Activated CD8-positive, alpha-beta memory T cell treated with anti-CD3 and anti-CD28 coated beads, Interleukin-2, amount 10 ng/mL, durations not matched to agents 7 days and 5 days (primary cell): ENCODE results near the gene PTPN22. TPM values are rescaled to one million over a fixed set of nuclear protein-coding genes. Genes with fewer than 3 reads are reported as not detected.
A peak's percentile ranks its signal among the peaks of the same experiment; 100 is the strongest.

ENCODE experiments used
- ATAC-seq: fragments of 150-1000 bp; cut with Tn5 transposase; one replicate; pipeline ENCODE4 v1.10.0; 2021; ENCODE audit warnings: moderate library complexity
- CTCF ChIA-PET: fragments of 350-600 bp; sonication (Branson Sonifier 250); formaldehyde crosslinking; loops from one replicate; lab custom pipeline; 2021; ENCODE audit warnings: antibody characterized with exemption; lab: Charles Lee
- DNase-seq: peaks from one replicate; pipeline ENCODE4 v3.0.0-alpha.2; 2020
- H3K27ac Mint-ChIP-seq: one replicate; pipeline ENCODE4 v1.8.0; 2021; ENCODE audit warnings: mild to moderate bottlenecking, mixed read lengths
- H3K27me3 Mint-ChIP-seq: one replicate; pipeline ENCODE4 v1.8.0; 2021; ENCODE audit warnings: mixed read lengths
- H3K36me3 Mint-ChIP-seq: one replicate; pipeline ENCODE4 v1.8.0; 2021; ENCODE audit warnings: mild to moderate bottlenecking, mixed read lengths
- H3K4me1 Mint-ChIP-seq: one replicate; pipeline ENCODE4 v1.8.0; 2021; ENCODE audit warnings: mixed read lengths
- H3K4me3 Mint-ChIP-seq: one replicate; pipeline ENCODE4 v1.8.0; 2021; ENCODE audit warnings: mild to moderate bottlenecking, moderate library complexity, mixed read lengths
- H3K9me3 Mint-ChIP-seq: one replicate; pipeline ENCODE4 v1.8.0; 2022; ENCODE audit warnings: low read depth, mixed read lengths
- total RNA-seq, 2 experiments: library from RNA; stranded (reverse); gene quantifications; one replicate each; pipeline ENCODE4 v1.2.3, GENCODE V29; 2021

The PTPN22 gene
- total RNA-seq, 2 experiments from 2014 or later: 112 to 133 TPM

DNA sequence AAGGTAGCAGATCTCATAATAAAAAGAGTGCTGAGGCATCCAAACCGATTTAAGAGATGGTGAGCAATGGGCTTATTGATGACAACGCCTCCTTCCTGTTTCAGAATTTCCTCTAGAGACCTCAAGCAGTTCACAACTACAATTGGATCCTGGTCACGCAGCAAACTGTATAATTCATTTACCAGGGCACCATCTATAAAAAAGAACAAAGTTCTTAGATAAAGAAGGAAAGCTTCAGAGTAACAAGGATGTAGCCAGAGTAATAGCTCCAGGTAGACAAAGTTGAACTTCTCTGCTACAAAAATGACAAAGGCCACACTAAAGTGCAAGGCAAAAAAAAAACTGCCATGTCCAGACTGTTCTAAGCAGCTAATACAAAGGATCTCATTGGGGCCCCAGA is 29.7 kb upstream of the PTPN22 start:
- H3K4me3 Mint-ChIP-seq: peak overlapping the region; percentile 25
- DNase-seq (no peak), ATAC-seq (no peak)
- no peaks in the 10 kb centered on the region for H3K9me3 Mint-ChIP-seq
- H3K27me3 Mint-ChIP-seq: no peaks in the 10 kb centered on the region
- CTCF ChIA-PET: interaction anchor here (1.1 to 6.2 kb wide), 3 partner anchors 31 to 66 kb away, joined by 3 to 50 read pairs (median 12); no protein-coding TSS in a partner anchor
- H3K27ac Mint-ChIP-seq: peak overlapping the region; percentile 84
- peaks cover 64% of the 10 kb centered on the region for H3K36me3 Mint-ChIP-seq
- H3K4me1 Mint-ChIP-seq: peaks cover 59% of the 10 kb centered on the region

DNA sequence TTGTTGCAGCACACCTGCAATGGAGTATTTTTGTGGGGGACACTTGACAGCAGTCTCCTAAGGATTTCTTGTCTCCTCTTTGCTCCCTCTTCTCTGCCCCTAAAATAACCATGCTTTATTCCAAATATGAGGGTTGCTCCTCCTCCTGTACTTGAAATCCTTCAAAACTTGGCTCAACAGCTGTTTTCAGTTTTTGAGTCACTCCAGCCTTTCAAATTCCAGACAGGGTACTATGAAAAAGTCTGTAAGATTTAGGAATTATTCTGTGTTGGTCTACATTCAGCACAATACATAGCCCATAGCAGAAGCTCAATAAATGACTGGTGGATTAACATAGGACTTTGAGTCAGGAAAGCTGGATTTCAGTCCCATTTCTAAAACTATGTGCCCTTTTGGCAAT is 27.6 kb upstream of the PTPN22 start:
- H3K27me3 Mint-ChIP-seq: no peaks in the 10 kb centered on the region
- no peaks in the 10 kb centered on the region for H3K9me3 Mint-ChIP-seq
- no peak overlapping the region for H3K4me3 Mint-ChIP-seq
- no peak for ATAC-seq
- H3K36me3 Mint-ChIP-seq: peaks cover 79% of the 10 kb centered on the region
- no peak overlapping the region for H3K27ac Mint-ChIP-seq
- DNase-seq: no peak
- peaks cover 55% of the 10 kb centered on the region for H3K4me1 Mint-ChIP-seq
- CTCF ChIA-PET: interaction anchor here (1.0 kb wide), 2 partner anchors 29 to 40 kb away, joined by 3 read pairs; no protein-coding TSS in a partner anchor

DNA sequence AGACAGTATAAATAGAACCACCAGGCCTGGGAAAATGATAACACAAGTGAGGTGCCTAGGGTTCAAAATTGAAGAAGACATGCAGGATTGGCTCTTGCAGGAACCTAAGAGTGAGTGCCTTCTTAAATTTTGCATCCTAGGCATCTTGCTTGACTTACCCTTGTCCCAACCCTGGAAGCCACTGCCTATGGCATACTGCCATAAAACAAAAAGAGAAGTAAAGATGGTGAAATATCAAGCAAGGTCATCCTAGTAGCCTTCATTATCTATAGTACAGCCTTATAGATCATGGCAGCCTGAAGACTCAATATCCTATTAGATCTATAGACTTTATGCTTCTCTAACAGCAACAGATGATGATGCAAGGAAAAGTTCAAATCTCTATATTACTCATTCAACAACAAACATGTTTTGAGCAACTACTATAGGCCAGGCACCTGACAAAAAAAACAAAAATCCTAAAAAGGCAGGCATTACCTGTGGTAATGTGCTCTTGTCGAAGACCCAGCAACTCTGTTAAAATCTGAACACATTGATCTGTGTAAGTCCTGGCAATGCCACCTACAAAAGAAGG is 26.8 kb upstream of the PTPN22 start:
- H3K36me3 Mint-ChIP-seq: peaks cover 80% of the 10 kb centered on the region
- peaks cover 53% of the 10 kb centered on the region for H3K4me1 Mint-ChIP-seq
- H3K4me3 Mint-ChIP-seq: no peak overlapping the region
- peak overlapping the region; percentile 21 for H3K27ac Mint-ChIP-seq
- CTCF ChIA-PET: interaction anchor here (1.0 kb wide), 2 partner anchors 28 to 39 kb away, joined by 3 read pairs; no protein-coding TSS in a partner anchor
- no peaks in the 10 kb centered on the region for H3K9me3 Mint-ChIP-seq
- DNase-seq (no peak), ATAC-seq (no peak)
- no peaks in the 10 kb centered on the region for H3K27me3 Mint-ChIP-seq

- Mint-ChIP-seq H3K4me3 (no peak overlapping the region), H3K27me3 (no peaks in the 10 kb centered on the region), H3K4me1 (peaks cover 29% of the 10 kb centered on the region), H3K9me3 (no peaks in the 10 kb centered on the region), H3K36me3 (peaks cover 66% of the 10 kb centered on the region), H3K27ac (no peak overlapping the region)
- ATAC-seq (no peak), DNase-seq (no peak)
- CTCF ChIA-PET: interaction anchor here (2.1 to 2.6 kb wide), 2 partner anchors 14 to 27 kb away, joined by 6 to 9 read pairs; no protein-coding TSS in a partner anchor
Measured at GRCh38 chr1:113895961-113896360, 24.4 kb upstream of the PTPN22 start.

GRCh38 chr1:113895098-113895497 is 23.6 kb upstream of the PTPN22 start:
- Mint-ChIP-seq H3K36me3 (peaks cover 62% of the 10 kb centered on the region), H3K27me3 (no peaks in the 10 kb centered on the region)
- DNase-seq: no peak

GRCh38 chr1:113893267-113893666 is 21.8 kb upstream of the PTPN22 start:
- Mint-ChIP-seq H3K4me3 (no peak overlapping the region), H3K9me3 (no peaks in the 10 kb centered on the region), H3K36me3 (peaks cover 45% of the 10 kb centered on the region), H3K27ac (no peak overlapping the region), H3K4me1 (peaks cover 7% of the 10 kb centered on the region), H3K27me3 (no peaks in the 10 kb centered on the region)
- DNase-seq (no peak), ATAC-seq (no peak)
- CTCF ChIA-PET: interaction anchor here (1.6 to 1.9 kb wide), 2 partner anchors 11 to 58 kb away, joined by 5 to 7 read pairs; no protein-coding TSS in a partner anchor

More at GRCh38 chr1:113895098-113895497, 23.6 kb upstream of the PTPN22 start:
- CTCF ChIA-PET: interaction anchor here (2.6 kb wide), 1 partner anchor 13 kb away, joined by 9 read pairs; no protein-coding TSS in a partner anchor
- Mint-ChIP-seq H3K4me1 (peaks cover 21% of the 10 kb centered on the region), H3K9me3 (no peaks in the 10 kb centered on the region), H3K27ac (no peak overlapping the region), H3K4me3 (no peak overlapping the region)
- ATAC-seq: no peak

GRCh38 chr1:113891631-113892220 is 20.2 kb upstream of the PTPN22 start:
- Mint-ChIP-seq H3K36me3 (peaks cover 32% of the 10 kb centered on the region), H3K4me1 (peaks cover 6% of the 10 kb centered on the region), H3K27ac (no peak overlapping the region), H3K27me3 (no peaks in the 10 kb centered on the region), H3K4me3 (no peak overlapping the region), H3K9me3 (no peaks in the 10 kb centered on the region)
- CTCF ChIA-PET: interaction anchor here (0.7 to 0.9 kb wide), 2 partner anchors 22 to 385 kb away, joined by 3 read pairs; no protein-coding TSS in a partner anchor
- ATAC-seq (no peak), DNase-seq (no peak)

- CTCF ChIA-PET: interaction anchor here (0.9 kb wide), 1 partner anchor 21 kb away, joined by 3 read pairs; no protein-coding TSS in a partner anchor
- Mint-ChIP-seq H3K27me3 (no peaks in the 10 kb centered on the region), H3K4me3 (no peak overlapping the region), H3K4me1 (peaks cover 6% of the 10 kb centered on the region), H3K27ac (no peak overlapping the region), H3K36me3 (peaks cover 23% of the 10 kb centered on the region), H3K9me3 (no peaks in the 10 kb centered on the region)
- no peak for ATAC-seq
- no peak for DNase-seq
Measured at GRCh38 chr1:113890816-113891215, 19.3 kb upstream of the PTPN22 start.

DNA sequence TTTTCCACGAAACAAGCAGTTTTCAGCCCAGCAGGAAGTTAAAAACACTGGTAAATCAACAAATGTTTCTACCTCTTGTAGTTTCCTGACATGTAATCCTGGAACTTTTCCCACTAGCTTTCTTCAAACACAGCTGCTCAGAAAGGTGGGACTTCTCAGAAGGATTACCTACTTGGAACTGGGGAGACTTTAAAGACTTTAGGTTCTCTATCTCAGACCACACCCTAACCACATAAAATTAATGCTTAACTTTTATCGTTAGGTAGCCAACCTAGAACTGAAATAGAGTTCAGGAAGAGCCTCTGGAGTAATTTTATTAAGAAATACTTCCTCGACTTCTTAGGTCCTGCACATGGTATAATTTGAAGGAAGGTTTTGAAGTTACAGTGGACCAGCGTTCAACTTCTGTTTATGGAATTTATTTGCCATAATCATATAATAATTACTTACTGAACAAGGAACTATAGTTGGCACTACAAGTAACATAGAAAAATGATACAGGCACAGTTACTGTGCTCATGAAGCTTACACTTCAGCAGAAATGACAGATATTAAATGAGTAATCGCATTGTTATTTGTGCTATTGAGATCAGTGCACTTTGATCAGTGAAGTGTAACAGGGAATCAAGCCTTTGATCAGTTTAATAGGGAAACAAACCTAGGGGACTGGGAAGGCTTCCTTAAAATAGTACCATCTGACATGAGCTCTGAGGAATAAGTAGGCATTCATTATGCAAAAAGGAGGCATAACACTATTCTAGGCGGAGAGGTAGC is 16.1 kb upstream of the PTPN22 start, which contains the start of gene BCL2L15:
Gene BCL2L15, minus strand, starts transcription at position 180 of the 774 bp plus-strand sequence. CDS start 206 bp downstream, outside the sequence.
- DNase-seq: no peak
- H3K27me3 Mint-ChIP-seq: no peaks in the 10 kb centered on the region
- H3K27ac Mint-ChIP-seq: no peak within 1 kb of the TSS
- H3K36me3 Mint-ChIP-seq: peaks cover 7% of the 10 kb centered on the region
- no peaks in the 10 kb centered on the region for H3K9me3 Mint-ChIP-seq
- CTCF ChIA-PET: interaction anchor here (1.2 to 3.2 kb wide), 2 partner anchors 12 to 52 kb away, joined by 4 to 9 read pairs; no protein-coding TSS in a partner anchor
- peaks cover 6% of the 10 kb centered on the region for H3K4me1 Mint-ChIP-seq
- no peak within 1 kb of the TSS for H3K4me3 Mint-ChIP-seq
- no peak for ATAC-seq

DNA sequence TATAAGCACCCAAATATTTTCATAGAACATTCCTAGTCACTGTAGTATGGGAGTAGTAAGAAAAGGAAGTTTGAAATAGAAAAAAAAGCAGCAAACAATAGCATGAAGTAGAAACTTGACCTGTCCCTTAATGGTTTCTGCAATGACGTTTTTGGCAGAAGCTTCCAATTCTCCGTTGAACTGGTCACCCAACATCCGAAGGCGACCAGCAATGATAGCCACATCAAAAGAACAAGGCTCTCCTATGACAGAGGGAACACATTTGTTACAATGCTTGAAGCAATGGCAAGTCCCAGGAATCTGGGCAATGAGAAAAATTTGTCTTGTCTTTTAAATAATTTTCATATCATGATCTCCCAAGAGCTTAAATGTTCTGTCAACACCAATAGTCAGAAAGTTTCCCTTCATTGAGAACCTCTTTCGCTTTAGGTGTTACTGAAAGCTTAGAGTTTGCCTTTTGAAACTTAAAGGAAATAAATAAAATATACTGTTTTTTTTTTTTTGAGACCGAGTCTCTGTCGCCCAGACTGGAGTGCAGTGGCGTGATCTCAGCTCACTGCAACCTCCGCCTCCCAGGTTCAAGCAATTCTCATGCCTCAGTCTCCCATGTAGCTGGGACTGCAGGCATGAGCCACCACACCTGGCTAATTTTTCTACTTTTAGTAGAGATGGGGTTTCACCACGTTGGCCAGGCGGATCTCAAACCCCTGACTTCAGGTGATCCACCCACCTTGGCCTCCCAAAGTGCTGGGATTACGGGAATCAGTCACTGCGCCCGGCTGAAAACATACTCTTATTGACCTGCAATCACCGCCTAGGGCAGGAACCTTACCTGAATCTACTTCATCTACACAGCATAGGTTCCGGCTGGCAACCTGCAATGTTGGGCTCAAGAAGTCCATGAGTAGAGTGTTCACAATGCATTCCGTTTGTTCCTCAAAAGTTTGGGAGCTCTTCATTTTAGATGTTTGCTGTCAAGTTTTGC is 15.2 kb upstream of the PTPN22 start:
- CTCF ChIA-PET: interaction anchor here (1.0 to 3.2 kb wide), 6 partner anchors 10 to 54 kb away, joined by 3 to 9 read pairs (median 4); no protein-coding TSS in a partner anchor
- ATAC-seq: no peak

DNA sequence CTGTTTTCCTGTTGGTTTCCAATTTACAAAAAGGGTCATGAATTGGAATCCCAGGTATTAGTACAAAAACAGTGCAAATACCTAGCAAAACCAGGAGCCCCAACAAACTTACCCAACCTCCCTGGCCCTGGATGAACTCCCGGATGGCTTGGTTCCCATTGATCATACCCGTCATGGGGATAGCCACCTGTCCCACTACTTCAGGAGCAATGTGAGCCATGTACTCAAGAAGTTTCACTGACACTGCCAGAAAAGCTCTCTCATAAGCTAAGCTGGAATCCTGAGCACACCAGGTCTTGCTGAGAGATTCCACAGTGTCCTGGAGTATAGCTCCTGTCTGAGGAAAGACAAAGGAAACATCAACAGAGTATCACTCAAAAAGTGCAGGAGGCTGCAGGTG is 10.1 kb upstream of the PTPN22 start:
- CTCF ChIA-PET: interaction anchor here (1.0 to 4.7 kb wide), 7 partner anchors 9 to 51 kb away, joined by 3 to 36 read pairs (median 5); partner anchors contain the start of genes AP4B1 and HIPK1
- no peaks in the 10 kb centered on the region for H3K27me3 Mint-ChIP-seq
- ATAC-seq: no peak
- H3K4me3 Mint-ChIP-seq: no peak overlapping the region
- peak overlapping the region; percentile 14 for H3K27ac Mint-ChIP-seq
- peaks cover 11% of the 10 kb centered on the region for H3K36me3 Mint-ChIP-seq
- H3K4me1 Mint-ChIP-seq: peaks cover 42% of the 10 kb centered on the region
- DNase-seq: no peak
- H3K9me3 Mint-ChIP-seq: no peaks in the 10 kb centered on the region

More for the DNA sequence above, 15.2 kb upstream of the PTPN22 start:
- H3K9me3 Mint-ChIP-seq: no peaks in the 10 kb centered on the region
- no peaks in the 10 kb centered on the region for H3K27me3 Mint-ChIP-seq
- no peak for DNase-seq
- no peak overlapping the region for H3K27ac Mint-ChIP-seq
- no peak overlapping the region for H3K4me3 Mint-ChIP-seq
- peaks cover 5% of the 10 kb centered on the region for H3K36me3 Mint-ChIP-seq
- peaks cover 6% of the 10 kb centered on the region for H3K4me1 Mint-ChIP-seq

- H3K27ac Mint-ChIP-seq: peak overlapping the region; percentile 92
- H3K9me3 Mint-ChIP-seq: no peaks in the 10 kb centered on the region
- CTCF ChIA-PET: interaction anchor here (0.6 to 4.7 kb wide), 5 partner anchors 11 to 462 kb away, joined by 3 to 36 read pairs (median 3); partner anchors contain the start of genes AP4B1 and HIPK1
- ATAC-seq: no peak
- no peaks in the 10 kb centered on the region for H3K27me3 Mint-ChIP-seq
- H3K4me3 Mint-ChIP-seq: no peak overlapping the region
- H3K4me1 Mint-ChIP-seq: peaks cover 57% of the 10 kb centered on the region
- H3K36me3 Mint-ChIP-seq: peaks cover 11% of the 10 kb centered on the region
- DNase-seq: no peak
Measured at GRCh38 chr1:113879739-113880038, 8.2 kb upstream of the PTPN22 start.
